ENCODE measurements around the gene GIMAP8.

The GIMAP8 gene

DNA sequence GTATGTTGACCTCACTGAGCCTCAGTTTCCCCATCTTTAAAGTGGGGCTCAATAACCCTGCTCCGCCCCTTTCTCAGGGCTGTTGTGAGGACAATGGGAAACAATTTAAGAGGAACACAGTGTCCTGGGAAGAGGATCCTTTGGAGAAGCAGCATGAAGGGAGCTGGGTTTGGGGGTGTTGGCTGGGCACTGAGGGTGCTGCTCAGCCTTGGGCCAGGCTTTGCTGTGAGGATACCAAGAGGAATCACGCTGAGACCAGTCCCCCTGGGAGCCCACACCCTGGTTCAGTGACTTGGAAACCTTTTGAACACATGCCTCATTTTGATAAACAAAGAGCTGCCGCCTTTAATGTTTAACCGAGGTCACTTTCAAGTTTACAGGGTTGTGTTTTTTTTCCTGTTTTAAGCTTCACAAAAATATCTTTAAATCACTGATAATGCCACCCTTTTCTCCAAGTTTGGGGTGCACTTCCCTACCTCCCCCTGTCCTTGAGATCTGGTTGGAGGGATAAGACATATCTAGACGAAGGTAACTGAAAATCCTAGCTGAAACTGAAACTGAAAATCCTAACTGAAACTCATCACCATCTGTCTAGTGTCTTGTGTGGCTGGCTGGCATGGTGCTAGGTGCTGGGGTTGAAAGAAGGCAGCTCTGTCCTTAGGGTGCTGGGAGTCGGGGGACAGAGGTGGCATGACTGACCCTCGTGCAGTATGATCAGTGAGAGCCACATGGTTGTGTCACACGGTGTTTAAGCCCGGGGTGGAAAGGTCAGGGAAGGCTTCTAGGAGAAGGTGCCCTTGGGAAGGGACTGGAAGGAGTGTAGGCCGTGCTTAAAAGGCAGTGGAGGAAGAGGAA lies 43.6 kb upstream of the GIMAP8 start:
- Histone ChIP-seq H3K36me3 (no peaks in the 10 kb centered on the region), H3K4me1 (no peaks in the 10 kb centered on the region), H3K9me3 (no peaks in the 10 kb centered on the region), H3K4me3 (ENCODE audit: low read depth, low read length) (no peak overlapping the region), H3K27me3 (no peaks in the 10 kb centered on the region)
- no peak for DNase-seq
- TF ChIP-seq, protein P1, sequence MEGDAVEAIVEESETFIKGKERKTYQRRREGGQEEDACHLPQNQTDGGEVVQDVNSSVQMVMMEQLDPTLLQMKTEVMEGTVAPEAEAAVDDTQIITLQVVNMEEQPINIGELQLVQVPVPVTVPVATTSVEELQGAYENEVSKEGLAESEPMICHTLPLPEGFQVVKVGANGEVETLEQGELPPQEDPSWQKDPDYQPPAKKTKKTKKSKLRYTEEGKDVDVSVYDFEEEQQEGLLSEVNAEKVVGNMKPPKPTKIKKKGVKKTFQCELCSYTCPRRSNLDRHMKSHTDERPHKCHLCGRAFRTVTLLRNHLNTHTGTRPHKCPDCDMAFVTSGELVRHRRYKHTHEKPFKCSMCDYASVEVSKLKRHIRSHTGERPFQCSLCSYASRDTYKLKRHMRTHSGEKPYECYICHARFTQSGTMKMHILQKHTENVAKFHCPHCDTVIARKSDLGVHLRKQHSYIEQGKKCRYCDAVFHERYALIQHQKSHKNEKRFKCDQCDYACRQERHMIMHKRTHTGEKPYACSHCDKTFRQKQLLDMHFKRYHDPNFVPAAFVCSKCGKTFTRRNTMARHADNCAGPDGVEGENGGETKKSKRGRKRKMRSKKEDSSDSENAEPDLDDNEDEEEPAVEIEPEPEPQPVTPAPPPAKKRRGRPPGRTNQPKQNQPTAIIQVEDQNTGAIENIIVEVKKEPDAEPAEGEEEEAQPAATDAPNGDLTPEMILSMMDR (IDR thresholded peaks at IDR 0.05; ENCODE audit: low read depth, low read length) = no peak

DNA sequence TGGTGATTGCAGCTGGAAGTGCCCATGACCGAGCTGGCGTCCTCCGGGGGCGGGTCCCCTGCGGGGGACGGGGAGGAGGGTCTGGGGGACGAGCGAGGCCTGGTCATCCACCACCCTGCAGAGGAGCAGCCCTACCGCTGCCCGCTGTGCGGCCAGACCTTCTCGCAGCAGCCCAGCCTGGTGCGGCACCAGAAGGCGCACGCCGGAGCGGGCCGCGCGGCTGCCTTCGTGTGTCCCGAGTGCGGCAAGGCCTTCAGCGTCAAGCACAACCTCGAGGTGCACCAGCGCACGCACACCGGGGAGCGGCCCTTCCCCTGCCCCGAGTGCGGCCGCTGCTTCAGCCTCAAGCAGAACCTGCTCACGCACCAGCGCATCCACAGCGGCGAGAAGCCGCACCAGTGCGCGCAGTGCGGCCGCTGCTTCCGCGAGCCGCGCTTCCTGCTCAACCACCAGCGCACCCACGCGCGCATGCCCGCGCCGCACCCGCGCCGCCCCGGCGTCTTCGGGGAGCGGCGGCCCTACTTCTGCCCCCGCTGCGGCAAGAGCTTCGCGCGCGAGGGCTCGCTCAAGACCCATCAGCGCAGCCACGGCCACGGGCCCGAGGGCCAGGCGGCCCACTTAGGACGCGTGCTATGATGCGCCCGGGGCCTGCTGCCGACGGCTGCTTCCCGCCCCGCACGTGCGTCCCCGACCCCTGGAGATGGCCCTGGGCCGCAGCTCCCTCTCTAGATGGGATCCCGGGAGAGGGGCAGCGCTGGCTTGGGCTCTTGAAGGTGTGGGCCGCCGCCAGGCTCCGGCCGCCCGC lies 42.6 kb upstream of the GIMAP8 start:
- H3K27me3 ChIP-seq = no peaks in the 10 kb centered on the region
- no peaks in the 10 kb centered on the region for H3K36me3 ChIP-seq
- no peak overlapping the region for H3K4me3 ChIP-seq (ENCODE audit: low read depth, low read length)
- H3K9me3 ChIP-seq = no peaks in the 10 kb centered on the region
- TF ChIP-seq, protein P1 (IDR thresholded peaks at IDR 0.05; ENCODE audit: low read depth, low read length) = no peak
- DNase-seq = no peak
- H3K4me1 ChIP-seq = no peaks in the 10 kb centered on the region

DNA sequence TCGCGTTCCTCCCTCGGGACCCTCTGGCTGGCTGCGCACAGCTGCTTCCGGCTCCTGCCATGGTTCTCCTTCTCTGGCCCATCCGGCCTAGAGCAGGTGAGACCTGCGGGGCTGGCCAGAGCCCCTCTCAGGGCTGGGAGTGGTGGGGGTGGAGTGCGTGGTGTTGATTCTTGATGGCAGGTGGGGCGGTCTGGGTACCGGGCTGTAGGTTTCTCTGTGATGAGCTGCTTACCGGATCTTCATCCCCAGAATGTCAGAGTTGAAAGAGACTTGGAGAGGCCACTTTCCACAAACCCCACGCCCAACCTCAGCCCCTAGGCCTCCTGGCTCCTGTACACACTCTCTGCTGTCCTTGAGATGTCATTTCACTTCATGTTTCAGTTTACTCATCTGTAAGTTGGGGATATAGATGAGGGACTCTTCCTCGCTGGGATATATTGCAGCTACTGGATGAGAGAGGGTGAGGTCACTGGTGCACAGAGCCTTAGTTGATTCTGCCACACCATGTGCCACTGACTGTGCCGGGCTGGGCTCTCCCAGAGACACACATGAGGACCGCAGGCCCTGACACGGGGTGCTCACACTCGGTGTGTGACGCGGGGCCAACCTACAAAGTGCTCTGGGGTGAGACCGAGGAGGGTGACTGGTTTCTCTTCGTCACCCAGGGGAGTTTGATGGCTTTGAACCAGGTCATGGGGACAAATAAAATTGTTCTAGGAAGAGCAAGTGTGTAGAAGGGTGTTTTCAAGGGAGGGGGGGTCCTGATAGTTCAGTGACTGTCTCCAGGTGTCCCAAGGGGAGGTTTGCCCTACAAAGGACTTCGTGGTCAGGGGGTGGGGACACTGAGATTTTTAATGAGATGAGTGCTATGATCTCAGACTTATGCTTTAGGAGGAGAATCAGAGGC lies 41.8 kb upstream of the GIMAP8 start:
- no peaks in the 10 kb centered on the region for H3K4me1 ChIP-seq
- H3K4me3 ChIP-seq (ENCODE audit: low read depth, low read length) = no peak overlapping the region
- no peak for DNase-seq
- H3K27me3 ChIP-seq = no peaks in the 10 kb centered on the region
- TF ChIP-seq, protein P1 (IDR thresholded peaks at IDR 0.05; ENCODE audit: low read depth, low read length) = no peak
- H3K36me3 ChIP-seq = no peaks in the 10 kb centered on the region
- H3K9me3 ChIP-seq = no peaks in the 10 kb centered on the region

DNA sequence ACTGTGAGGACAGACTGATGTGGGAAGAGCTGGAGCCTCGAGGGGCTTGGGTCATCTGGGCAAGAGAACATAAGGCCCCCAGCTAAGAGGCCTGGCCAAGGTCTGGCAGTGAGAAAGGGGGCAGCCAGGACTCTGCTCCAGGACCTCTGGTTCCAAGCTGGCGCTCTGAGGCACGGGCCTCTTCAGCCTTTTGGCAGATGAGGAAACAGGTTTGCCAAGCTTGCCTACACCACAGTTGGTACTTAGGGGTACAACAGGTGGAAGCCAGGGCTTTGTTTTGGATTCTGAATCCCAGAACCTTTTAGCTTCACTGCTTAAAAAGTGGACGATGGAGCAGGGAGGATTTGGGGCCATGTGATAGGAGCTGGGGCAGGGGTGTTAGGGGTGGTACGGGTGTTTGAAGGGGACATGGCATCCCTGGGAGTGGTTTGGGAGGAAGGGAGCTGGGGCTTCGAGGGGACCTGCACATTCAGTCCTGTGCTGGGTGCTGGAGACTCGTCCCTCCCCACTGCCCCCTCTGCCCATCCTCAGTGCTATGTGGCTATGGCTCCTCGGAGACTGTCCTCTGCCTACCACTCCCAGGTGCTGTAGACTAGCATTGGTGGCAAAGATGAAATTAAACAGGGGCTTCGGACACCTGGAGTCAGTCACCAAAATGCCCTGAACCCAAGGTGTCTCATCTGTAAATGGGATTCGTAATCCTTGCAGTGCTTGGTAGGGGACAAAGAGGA lies 41.0 kb upstream of the GIMAP8 start:
- no peak for DNase-seq
- H3K9me3 ChIP-seq = no peaks in the 10 kb centered on the region
- TF ChIP-seq, protein P1 (IDR thresholded peaks at IDR 0.05; ENCODE audit: low read depth, low read length) = no peak
- H3K36me3 ChIP-seq = no peaks in the 10 kb centered on the region
- no peaks in the 10 kb centered on the region for H3K4me1 ChIP-seq
- no peak overlapping the region for H3K4me3 ChIP-seq (ENCODE audit: low read depth, low read length)
- H3K27me3 ChIP-seq = no peaks in the 10 kb centered on the region

DNA sequence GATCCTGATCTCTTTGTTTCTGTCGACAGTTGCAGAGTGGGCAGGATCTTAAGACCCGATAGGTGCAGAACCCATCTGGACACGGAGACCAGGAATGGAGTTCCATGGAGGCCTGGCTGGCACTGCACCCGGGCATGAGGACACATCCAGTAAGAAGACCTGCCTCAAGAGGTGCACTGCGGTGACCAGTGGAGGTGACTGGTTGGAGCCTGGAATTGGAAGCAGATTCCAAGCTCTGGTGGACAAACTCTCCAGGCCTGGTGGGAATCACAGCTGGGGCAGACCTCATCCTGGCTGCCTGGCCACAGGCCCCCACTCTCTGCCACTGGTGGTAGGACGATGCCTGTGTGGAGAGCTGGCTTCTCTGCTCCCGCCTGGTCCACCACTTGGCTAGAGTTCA lies 40.3 kb upstream of the GIMAP8 start:
- no peaks in the 10 kb centered on the region for H3K36me3 ChIP-seq
- no peak for DNase-seq
- TF ChIP-seq, protein P1 (IDR thresholded peaks at IDR 0.05; ENCODE audit: low read depth, low read length) = no peak
- H3K27me3 ChIP-seq = no peaks in the 10 kb centered on the region
- no peaks in the 10 kb centered on the region for H3K9me3 ChIP-seq
- H3K4me1 ChIP-seq = no peaks in the 10 kb centered on the region
- no peak overlapping the region for H3K4me3 ChIP-seq (ENCODE audit: low read depth, low read length)

All from BE2C (cell line).